ENCODE data around the gene PRCC.
A peak's percentile ranks its signal among the peaks of the same experiment; 100 is the strongest.

Gene PRCC

GRCh38 chr1:156765666-156766065, 1.7 kb upstream of the PRCC start:
- TF ChIP-seq ZNF274 (IDR thresholded peaks at IDR 0.05; ENCODE audit: low read depth, low read length): no peak
- peak overlapping the region; percentile 82; the same call in 1 of the 2 replicates for H3K4me3 ChIP-seq (ENCODE audit: low read length)

- TF ChIP-seq ZNF274 (IDR thresholded peaks at IDR 0.05; ENCODE audit: low read depth, low read length): no peak
- peak overlapping the region; percentile 82 for H3K4me3 ChIP-seq (ENCODE audit: low read length)
Measured at GRCh38 chr1:156766298-156767100, 836 bp upstream of the PRCC start.

- peak overlapping the region; percentile 84 for H3K4me3 ChIP-seq (ENCODE audit: low read length)
- TF ChIP-seq ZNF274 (IDR thresholded peaks at IDR 0.05; ENCODE audit: low read depth, low read length): no peak
Measured at GRCh38 chr1:156767879-156768604, 707 bp downstream of the PRCC start.

GRCh38 chr1:156768610-156769295, 1.4 kb downstream of the PRCC start:
- TF ChIP-seq ZNF274 (IDR thresholded peaks at IDR 0.05; ENCODE audit: low read depth, low read length): no peak
- peak overlapping the region; percentile 84 for H3K4me3 ChIP-seq (ENCODE audit: low read length)

GRCh38 chr1:156772222-156772621, 4.9 kb downstream of the PRCC start:
- no peak for TF ChIP-seq ZNF274 (IDR thresholded peaks at IDR 0.05; ENCODE audit: low read depth, low read length)

GRCh38 chr1:156772728-156773497, 5.6 kb downstream of the PRCC start:
- H3K4me3 ChIP-seq (ENCODE audit: low read length): no peak overlapping the region
- TF ChIP-seq ZNF274 (IDR thresholded peaks at IDR 0.05; ENCODE audit: low read depth, low read length): no peak

More at GRCh38 chr1:156772222-156772621, 4.9 kb downstream of the PRCC start:
- H3K4me3 ChIP-seq (ENCODE audit: low read length): no peak overlapping the region

GRCh38 chr1:156773607-156774006, 6.3 kb downstream of the PRCC start:
- H3K4me3 ChIP-seq (ENCODE audit: low read length): no peak overlapping the region
- no peak for TF ChIP-seq ZNF274 (IDR thresholded peaks at IDR 0.05; ENCODE audit: low read depth, low read length)

GRCh38 chr1:156775799-156776198, 8.5 kb downstream of the PRCC start:
- no peak overlapping the region for H3K4me3 ChIP-seq (ENCODE audit: low read length)
- TF ChIP-seq ZNF274 (IDR thresholded peaks at IDR 0.05; ENCODE audit: low read depth, low read length): no peak

GRCh38 chr1:156776942-156777341, 9.6 kb downstream of the PRCC start:
- TF ChIP-seq ZNF274 (IDR thresholded peaks at IDR 0.05; ENCODE audit: low read depth, low read length): no peak

GRCh38 chr1:156777573-156777972, 10.2 kb downstream of the PRCC start:
- no peak for TF ChIP-seq ZNF274 (IDR thresholded peaks at IDR 0.05; ENCODE audit: low read depth, low read length)
- no peak overlapping the region for H3K4me3 ChIP-seq (ENCODE audit: low read length)

More at GRCh38 chr1:156776942-156777341, 9.6 kb downstream of the PRCC start:
- H3K4me3 ChIP-seq (ENCODE audit: low read length): no peak overlapping the region

GRCh38 chr1:156781585-156782186, 14.4 kb downstream of the PRCC start:
- TF ChIP-seq ZNF274 (IDR thresholded peaks at IDR 0.05; ENCODE audit: low read depth, low read length): no peak
- H3K4me3 ChIP-seq (ENCODE audit: low read length): no peak overlapping the region

GRCh38 chr1:156785458-156785857, 18.1 kb downstream of the PRCC start:
- no peak overlapping the region for H3K4me3 ChIP-seq (ENCODE audit: low read length)
- TF ChIP-seq ZNF274 (IDR thresholded peaks at IDR 0.05; ENCODE audit: low read depth, low read length): no peak

GRCh38 chr1:156786640-156787039, 19.3 kb downstream of the PRCC start:
- H3K4me3 ChIP-seq (ENCODE audit: low read length): no peak overlapping the region
- no peak for TF ChIP-seq ZNF274 (IDR thresholded peaks at IDR 0.05; ENCODE audit: low read depth, low read length)

Measured in GM08714 (cell line).